Activated CD4-positive, alpha-beta T cell treated with anti-CD3 and anti-CD28 coated beads, Interleukin-10, Interleukin-2, amounts not matched to agents 100 ng/mL and 50 ng/mL, durations not matched to agents 16 hours and 8 hours (primary cell): Measurements from ENCODE around the gene SRD5A3.

Experiments
- DNase-seq: peaks from one replicate; pipeline ENCODE4 v3.0.0-alpha.2; 2020

The SRD5A3 gene

DNA sequence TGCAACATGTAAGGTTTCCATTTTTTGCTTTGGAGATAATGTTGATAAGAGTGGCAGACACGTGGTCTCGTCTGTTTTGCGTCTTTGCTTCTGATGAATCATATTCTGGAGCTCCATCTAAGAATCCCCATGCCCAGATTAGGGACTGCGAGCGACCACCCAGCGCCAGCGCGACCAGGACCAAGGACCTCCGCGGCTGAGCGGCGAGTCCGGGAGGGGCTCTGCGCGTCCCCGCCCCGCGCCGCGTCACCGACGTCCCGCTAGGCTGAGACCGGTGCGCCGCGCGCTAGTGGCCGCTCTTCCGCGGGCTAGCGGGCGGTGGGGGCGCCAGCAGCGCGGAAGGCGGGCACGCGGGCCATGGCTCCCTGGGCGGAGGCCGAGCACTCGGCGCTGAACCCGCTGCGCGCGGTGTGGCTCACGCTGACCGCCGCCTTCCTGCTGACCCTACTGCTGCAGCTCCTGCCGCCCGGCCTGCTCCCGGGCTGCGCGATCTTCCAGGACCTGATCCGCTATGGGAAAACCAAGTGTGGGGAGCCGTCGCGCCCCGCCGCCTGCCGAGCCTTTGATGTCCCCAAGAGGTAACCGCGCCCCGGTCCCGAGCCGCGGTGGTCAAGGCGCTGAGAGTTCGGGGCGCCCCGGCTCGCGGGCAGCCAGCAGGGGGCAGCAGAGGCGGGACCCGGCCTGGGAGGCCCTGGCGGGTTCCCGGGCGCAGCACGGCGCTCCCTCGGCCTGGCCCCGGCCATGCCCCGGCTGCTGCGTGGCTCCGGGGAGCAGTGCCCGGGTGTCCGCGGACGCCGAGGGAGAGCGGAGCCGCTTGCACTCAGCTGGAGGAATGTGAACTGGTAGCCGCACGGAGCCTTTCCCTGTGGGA lies at the start of gene SRD5A3:
Gene SRD5A3, plus strand, starts transcription at position 263 of the 871 bp plus-strand sequence. Its CDS starts 95 bp downstream, at position 358.
- peak; percentile 90 for DNase-seq

DNA sequence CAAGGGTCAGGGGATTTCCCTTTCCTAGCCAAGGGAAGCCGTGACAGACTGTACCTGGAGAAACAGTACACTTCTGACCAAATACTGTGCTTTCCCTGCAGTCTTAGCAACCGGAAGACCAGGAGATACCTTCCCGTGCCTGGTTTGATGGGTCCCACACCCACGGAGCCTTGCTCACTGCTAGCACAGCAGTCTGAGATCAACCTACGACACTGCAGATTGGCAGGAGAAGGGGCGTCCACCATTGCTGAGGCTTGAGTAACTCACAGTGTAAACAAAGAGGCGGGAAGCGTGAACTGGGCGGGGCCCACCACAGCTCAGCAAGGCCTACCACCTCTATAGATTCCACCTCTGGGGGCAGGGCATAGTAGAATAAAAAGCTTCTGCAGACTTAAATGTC lies 48.7 kb upstream of the SRD5A3 start:
- no peak for DNase-seq

DNA sequence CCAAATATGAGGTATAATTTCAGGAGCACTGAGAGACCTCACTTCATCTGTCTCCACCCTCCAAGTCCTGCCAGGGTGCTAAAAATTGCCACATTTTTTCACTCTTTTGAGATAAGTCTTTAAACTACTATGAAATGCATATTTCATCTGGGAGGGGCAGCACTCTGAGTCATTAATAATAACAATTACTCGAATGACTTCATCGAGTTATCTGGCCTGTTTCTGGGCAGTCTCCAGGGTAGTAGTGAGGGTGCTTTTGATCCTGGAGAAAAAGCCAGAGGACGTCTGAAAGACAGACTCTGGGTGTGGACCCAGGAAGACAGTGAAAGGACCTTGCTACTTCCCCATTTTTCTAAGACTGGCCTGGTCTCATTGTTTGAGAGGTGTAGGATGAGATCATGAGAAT lies 42.3 kb upstream of the SRD5A3 start:
- no peak for DNase-seq

DNA sequence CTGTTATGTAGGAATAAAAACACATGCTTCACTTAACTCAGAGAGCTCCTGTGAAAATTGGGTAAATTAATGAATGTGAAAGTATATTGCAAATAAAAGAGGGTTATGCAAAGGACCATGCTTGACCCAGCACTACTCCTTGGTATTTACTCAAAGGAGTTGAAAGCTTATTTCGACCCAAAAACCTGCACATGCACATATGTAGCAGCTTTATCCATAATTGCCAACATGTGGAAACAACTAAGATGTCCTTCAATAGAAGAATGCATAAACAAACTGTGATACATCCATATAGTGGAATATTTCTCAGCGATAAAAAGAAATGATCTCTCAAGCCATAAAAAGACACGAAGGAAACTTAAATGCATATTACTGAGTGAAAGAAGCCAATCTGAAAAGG lies 41.7 kb upstream of the SRD5A3 start:
- no peak for DNase-seq

DNA sequence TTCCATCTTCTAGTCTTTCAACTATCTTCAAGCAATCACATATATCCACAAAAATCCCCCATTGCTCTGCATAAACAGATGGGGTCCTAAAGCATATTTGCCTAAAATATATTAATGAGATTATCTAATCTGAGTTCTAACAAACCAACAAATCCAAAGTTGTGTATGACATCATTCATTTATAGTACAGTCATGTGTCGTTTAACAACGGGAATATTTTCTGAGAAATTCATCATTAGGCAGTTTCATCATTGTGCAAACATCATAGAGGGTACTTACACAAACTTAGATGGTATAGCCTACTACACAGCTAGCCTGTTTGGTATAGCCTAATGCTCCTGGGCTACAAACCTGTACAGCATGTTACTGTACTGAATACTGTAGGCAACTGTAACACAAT lies 38.0 kb upstream of the SRD5A3 start:
- no peak for DNase-seq

DNA sequence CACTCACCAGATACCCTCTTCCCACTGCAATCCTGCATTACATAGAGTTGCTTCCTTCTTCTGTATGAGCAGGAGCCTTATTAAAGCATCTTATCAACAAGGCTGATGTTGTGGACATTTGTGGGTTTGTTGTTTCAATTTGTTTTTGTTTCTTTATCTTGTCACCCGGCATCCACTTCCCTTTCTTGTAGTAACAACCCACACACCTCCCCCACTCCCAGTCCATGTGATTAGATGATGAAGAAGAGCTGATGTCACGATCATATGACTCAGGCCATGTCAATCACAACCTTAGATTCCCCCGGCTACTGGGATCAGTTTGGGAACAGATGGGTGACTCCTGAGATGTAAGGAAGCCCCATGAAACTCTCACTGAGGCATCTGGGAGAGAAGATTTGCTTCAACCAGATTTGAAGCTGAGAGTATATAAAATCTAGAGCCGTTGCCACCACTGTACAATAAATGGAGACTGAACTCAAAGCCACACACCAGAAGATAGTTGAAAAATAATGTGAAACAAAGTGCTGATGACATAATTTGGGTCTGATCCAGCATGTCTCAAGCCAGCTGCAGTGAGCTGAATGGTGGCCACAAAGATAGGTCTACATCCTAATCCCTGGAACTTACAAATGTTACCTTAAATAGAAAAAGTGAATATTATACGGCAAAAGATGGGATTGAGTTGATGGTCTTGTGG lies 34.1 kb upstream of the SRD5A3 start:
- no peak for DNase-seq

DNA sequence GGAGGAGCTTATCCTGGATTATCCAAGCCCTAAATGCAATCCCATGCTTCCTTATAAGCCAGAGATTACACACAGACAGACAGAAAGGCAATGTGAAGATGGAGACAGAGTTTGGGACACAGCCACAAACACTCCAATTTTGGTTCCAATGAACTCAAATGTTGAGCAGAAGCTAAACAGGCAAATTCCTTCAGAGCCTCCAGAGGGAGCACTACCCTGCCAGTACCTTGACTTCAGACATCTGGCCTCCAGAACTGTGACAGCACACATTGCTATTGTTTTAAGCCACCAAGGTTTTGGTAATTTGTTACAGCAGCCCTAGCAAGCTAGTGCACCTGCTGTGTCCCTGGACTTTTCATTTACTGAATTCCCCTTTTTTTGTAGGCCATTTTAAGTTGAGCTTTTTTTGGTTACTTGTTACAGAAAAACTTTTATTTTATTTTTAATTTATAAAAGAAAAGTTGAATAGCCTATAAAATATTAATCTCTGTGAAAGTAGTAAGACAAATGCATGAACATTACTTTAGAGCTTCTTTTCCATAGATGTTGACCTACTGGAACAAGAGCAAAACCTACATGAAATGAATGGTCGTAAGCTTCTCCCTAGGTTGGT lies 33.4 kb upstream of the SRD5A3 start:
- peak; percentile 40 for DNase-seq

GRCh38 chr4:55314141-55314820 lies 31.8 kb upstream of the SRD5A3 start:
- DNase-seq: no peak

DNA sequence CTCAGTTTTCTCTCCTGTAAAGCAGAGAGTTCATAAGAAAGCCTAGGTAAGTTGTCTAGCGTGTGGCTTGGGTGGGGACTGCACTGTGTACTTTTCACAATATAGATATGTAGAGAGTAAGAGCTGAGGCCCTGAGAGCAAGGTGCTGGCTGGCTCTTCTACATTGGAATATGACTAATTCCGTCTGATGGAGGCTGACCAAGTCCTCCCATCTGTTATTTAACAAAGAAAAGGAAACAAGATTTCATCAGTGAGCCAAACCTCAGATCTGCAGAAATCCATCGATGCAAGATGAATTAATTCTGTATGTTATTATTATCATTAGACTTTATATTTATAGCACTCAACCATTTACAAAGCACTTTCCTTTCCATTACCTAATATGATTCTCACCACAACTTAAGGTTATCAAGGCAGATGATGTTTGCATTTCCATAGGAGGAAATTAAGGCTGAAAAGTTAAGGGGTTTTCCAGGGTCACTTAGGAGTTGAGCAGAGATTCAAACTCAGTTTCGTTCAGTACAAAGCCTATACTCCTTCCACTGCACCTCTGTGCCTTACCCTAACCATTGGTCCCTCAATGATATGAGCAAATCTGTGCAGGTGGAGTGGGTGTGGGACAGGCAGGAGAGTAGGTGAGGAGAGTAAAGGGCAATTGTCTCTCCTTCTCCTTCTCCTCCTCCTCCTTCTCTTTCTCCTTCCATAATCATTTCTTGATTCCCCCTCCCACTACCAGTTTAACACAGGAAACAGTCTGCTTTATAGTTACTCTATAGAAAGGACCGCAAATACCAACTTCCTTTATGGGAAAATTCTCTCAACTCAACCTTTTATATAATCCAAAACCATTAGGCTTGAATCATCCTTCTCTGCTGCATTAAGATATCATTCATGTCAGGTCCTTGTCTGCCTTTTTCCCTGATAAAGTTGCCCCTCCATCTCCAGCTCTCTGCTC lies 27.6 kb upstream of the SRD5A3 start:
- DNase-seq: peak; percentile 10

DNA sequence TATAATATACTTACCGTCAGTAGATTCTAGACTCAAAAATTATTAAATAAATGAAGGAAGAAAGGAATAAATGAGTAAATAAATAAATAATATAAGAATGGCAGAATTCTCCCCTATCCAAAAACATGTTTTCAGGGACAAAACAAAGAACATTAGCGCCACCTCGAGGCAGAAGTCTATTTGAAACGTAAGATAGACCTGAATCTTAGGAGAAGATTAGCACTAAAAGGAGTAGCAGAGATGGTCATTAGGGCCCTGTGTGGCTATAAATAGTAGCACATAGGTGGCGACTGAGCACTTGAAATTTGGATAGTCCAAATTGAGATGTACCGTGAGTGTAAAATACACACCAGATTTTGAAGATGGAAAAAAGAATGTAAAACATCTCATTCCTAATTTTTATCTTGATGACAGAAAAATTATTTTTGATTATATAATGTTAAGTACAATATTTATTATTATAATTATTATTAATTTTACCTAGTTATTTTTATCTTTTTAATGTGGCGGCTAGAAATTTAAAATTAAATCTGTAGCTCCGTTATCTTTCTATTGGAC lies 24.3 kb upstream of the SRD5A3 start:
- DNase-seq: peak; percentile 68

DNA sequence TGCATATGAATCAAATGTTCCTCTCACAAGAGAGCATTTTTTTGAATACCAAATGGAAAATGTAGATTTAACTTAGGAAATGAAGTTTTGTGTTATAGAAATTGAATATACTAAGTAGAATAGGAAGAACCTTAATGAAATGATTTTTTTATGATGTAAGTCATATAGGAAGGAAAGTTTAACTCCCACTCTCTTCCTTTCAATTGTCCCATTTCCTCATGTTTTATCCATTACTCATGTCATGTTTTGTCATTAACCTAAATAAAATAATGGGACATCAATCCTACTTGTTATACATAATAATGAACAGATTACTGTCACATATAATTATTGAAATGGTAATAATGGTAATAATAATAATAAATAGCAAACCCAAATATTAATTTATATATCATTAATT lies 22.7 kb upstream of the SRD5A3 start:
- DNase-seq: no peak

DNA sequence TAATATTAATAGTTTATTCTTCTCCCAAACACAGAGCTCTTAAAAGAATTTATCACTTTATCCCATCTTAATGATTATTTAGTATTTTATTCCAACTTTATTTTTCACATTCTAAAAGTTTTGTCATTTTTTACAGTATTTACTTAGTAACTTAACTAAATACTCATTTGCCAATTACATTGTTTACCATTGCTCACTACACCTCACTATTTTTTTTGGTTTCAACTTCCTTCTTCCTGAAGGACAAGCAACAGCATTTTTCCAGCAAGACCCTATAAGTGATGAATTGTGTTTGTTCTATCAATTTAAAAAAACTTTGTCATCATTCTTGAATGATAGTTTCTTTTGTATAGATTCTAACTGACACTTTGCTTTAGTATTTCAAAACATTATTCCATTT lies 19.4 kb upstream of the SRD5A3 start:
- DNase-seq: no peak

DNA sequence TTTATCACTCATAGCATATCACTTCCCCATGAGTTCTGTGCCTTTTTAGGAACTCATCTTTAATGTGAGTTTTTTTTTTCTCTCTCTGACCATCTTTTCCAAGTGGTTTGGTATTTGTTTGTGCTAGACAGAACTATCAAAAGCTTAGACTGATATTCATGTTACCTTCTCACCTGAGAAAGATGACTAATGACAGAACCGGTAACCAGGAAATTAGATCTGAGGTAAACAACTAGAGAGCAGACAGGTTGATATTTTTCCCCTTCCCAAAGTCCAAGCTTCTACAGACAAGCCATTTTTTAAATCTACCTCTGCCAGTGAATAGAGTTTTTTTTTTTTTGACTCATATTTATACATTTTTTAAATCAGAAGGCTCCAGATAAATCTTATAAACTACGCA lies 17.0 kb upstream of the SRD5A3 start:
- no peak for DNase-seq

DNA sequence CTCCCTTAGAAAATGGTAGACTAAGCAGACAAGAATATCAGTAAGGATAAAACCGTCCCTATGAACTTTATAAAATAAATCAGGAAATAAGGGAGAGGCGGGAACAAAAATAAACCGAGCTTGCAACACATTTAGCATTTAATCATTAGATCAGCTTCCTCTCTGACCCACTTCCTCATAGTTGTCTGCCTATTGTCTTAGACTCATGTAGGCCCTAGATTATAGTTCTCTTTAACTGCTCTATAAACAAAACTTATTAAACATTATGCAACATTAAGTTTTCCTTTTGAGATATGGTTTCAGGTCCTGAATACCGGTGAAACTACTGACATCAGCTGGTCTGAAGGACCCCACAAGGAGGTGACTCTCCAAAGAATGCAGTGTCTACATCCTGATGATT lies 15.8 kb upstream of the SRD5A3 start:
- DNase-seq: no peak

- DNase-seq: no peak
Observed at GRCh38 chr4:55336138-55337034, 9.7 kb upstream of the SRD5A3 start.

- no peak for DNase-seq
Observed at GRCh38 chr4:55337944-55338343, 8.1 kb upstream of the SRD5A3 start.

DNA sequence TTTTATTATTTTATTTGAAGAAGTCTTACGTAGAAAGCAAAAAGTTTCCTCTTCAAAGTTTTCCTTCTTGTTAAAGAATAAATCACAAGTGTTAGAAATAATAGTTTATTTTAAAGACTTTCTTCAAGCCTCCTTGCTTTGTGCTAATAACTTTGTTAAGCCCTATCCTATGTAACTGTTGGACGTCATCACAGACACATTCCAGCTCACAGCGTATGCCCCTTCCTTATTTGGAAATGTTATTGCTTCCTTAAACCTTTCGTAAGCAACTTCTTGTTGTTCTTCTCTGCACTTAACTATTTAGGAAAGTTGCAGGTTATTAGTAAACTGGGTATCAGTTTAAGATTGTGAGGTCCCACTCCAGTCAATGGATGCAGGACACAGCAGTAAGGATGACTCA lies 7.6 kb upstream of the SRD5A3 start:
- no peak for DNase-seq

- no peak for DNase-seq
Observed at GRCh38 chr4:55340266-55340665, 5.8 kb upstream of the SRD5A3 start.

DNA sequence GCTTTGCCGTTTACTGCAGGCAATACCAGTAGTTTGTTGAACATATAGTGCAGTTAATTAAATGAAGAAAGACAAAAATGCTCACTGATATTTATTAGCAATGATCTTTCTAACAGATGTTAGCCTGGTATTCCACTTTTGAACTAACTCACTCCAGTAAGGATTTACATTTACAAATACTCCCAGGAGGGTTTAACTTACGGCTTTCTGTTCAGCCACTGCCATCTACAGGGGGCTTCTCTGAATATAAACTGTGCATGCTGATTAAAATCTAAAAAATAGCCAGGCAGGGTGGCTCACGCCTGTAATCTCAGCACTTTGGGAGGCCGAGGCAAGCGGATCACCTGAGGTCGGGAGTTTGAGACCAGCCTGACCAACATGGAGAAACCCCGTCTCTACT lies 2.2 kb upstream of the SRD5A3 start:
- DNase-seq: no peak

DNA sequence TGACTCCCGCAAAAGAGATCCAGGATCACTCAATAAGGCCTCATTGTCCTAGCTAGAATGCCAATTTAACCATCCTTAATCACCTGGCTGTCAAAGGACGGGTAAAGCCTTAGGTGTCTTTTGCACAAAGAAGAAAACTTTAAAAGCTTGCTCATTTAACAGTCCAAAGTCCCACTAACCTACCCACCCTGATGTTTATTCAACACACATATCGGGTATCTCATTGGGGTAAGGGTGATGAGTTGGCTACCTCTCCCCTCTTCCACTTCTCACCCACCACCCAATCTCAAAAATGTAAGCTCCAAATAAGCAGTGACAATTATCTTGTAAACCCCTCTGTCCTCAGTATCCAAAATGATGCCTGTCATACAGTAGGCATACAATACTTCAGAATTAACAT lies 988 bp upstream of the SRD5A3 start:
- no peak for DNase-seq

- no peak for DNase-seq
Observed at GRCh38 chr4:55346851-55347255, 811 bp downstream of the SRD5A3 start.
